Upper lobe of left lung (tissue), 4 donors: Measurements from ENCODE around the gene CDRT15.

Experiments used
- POLR2A ChIP-seq, 4 donors: fragments of 450-650 bp; IDR thresholded peaks; one replicate each; pipeline ENCODE4 v1.5.1; 2016 to 2017; ENCODE audit warnings: antibody characterized with exemption in 4 of 4, mild to moderate bottlenecking in 2 of 4
- POLR2AphosphoS5 ChIP-seq, 2 donors: sonication (generic); formaldehyde crosslinking; IDR thresholded peaks; one replicate each; pipeline ENCODE4 v1.5.1; 2017; ENCODE audit warnings: antibody characterized with exemption in 2 of 2

DNA sequence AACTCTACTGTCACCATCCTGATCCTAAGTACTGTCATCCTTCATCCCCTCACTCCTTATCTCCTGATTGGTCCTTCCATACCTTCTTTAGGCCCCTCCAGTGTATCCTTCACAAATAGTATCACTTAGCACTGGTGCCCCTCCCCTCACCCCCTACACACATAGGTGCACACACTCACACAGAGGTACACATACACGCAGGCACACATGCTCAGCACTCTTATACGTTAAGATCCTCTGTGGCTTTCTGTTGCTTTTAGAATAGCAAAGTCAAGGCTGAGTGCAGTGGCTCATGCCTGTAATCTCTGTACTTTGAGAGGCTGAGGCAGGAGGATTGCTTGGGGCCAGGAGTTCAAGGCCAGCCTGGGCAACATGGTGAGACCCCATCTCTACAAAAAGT lies 32.1 kb downstream of the CDRT15 start:
- TF ChIP-seq POLR2AphosphoS5 (IDR thresholded peaks at IDR 0.05), result no peak
- TF ChIP-seq POLR2A (IDR thresholded peaks at IDR 0.05), result no peak
